Measurements from ENCODE around the gene FUNDC2. TPM values are rescaled to one million over a fixed set of nuclear protein-coding genes. Genes with fewer than 3 reads are reported as not detected.

Gene FUNDC2
- total RNA-seq, 4 donors from 2014 or later, result 73.8 to 98.2 (median 95.9) TPM

DNA sequence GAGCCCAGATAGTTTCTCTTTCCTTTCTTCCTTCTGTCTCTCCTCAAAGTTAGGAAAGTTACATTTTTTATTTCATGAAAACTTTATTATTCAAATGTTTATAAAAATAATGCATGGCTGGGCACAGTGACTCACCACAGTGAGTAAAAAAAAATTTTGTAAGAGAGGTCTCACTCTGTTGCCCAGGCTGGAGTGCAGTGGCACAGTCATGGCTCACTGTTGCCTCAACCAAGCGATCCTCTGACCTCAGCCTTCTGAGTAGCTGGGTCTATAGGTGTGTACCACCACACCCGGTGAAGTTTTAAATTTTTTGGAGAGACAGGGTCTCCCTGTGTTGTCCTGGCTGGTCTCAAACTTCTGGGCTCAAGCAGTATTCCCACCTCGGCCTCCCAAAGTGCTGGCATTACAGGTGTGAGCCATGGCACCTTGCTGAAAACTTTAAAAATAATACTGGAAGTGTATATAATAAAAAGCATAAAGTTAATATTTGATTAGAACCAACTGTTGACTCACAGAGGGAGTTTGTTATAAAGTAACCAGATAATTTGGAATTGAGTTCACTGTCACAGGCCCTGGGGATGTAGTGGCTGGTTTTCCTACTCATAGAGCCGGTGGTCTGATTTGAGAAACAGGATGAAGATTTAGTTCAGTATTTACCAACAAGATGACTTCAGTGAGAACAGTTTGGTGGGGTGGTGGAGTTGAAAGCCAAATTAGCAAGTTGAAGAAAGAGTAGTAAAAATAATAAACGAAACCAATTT, 26.3 kb downstream of the FUNDC2 start:
- TF ChIP-seq, protein P1, sequence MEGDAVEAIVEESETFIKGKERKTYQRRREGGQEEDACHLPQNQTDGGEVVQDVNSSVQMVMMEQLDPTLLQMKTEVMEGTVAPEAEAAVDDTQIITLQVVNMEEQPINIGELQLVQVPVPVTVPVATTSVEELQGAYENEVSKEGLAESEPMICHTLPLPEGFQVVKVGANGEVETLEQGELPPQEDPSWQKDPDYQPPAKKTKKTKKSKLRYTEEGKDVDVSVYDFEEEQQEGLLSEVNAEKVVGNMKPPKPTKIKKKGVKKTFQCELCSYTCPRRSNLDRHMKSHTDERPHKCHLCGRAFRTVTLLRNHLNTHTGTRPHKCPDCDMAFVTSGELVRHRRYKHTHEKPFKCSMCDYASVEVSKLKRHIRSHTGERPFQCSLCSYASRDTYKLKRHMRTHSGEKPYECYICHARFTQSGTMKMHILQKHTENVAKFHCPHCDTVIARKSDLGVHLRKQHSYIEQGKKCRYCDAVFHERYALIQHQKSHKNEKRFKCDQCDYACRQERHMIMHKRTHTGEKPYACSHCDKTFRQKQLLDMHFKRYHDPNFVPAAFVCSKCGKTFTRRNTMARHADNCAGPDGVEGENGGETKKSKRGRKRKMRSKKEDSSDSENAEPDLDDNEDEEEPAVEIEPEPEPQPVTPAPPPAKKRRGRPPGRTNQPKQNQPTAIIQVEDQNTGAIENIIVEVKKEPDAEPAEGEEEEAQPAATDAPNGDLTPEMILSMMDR (IDR thresholded peaks at IDR 0.05), result no peak
- TF ChIP-seq POLR2A (IDR thresholded peaks at IDR 0.05; ENCODE audit: low read depth) (no peak), POLR2AphosphoS5 (IDR thresholded peaks at IDR 0.05) (no peak), EP300 (IDR thresholded peaks at IDR 0.05) (no peak)
- Histone ChIP-seq H3K4me1 (peaks cover 11 to 18% (median 15%) of the 10 kb centered on the region in 4 donors), H3K27ac (replicated peaks in 1 of 4) (no peak overlapping the region), H3K4me3 (no peak overlapping the region), H3K9me3 (no peaks in the 10 kb centered on the region), H3K36me3 (peaks cover 0 to 25% (median 8%) of the 10 kb centered on the region in 4 donors), H3K27me3 (no peaks in the 10 kb centered on the region)
- intact Hi-C loops (cut with DNase I), result loop anchor here (5.0 kb wide), 1 partner anchor 71 kb away; no protein-coding TSS in a partner anchor
- no peak for DNase-seq (ENCODE audit: extremely low spot score)
- WGBS, result 78% methylated on average over 5 of the region's 5 CpGs

DNA sequence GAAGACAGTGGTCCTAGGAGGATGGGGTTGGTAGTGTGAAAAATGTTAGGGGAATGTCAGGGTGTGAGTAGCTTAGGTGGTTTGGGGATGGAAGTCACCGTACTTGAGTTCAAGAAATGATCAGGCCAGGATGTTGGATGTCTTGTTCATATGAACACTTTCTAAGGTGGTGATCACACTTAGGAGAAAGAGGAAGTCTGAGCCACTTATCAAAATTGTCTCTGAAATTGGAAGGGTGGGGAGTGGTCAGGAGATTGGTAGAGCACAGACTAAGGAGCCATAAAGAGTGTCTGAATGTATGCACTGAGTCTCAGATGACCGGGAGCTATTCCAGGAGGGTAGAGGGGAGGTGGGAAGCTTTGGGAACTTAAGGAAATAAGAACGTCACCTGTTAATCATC, 27.0 kb downstream of the FUNDC2 start:
- H3K36me3 ChIP-seq, result peaks cover 0 to 25% (median 8%) of the 10 kb centered on the region in 4 donors
- H3K4me1 ChIP-seq, result peaks cover 11 to 18% (median 14%) of the 10 kb centered on the region in 4 donors
- no peak overlapping the region for H3K27ac ChIP-seq (replicated peaks in 1 of 4)
- intact Hi-C loops (cut with DNase I), result loop anchor here (5.0 kb wide), 1 partner anchor 71 kb away; no protein-coding TSS in a partner anchor
- H3K9me3 ChIP-seq, result no peaks in the 10 kb centered on the region
- TF ChIP-seq POLR2A (IDR thresholded peaks at IDR 0.05; ENCODE audit: low read depth) (no peak), POLR2AphosphoS5 (IDR thresholded peaks at IDR 0.05) (no peak)
- WGBS, result 71% methylated on average over 3 of the region's 3 CpGs
- H3K4me3 ChIP-seq, result no peak overlapping the region
- no peak for DNase-seq (ENCODE audit: extremely low spot score)
- H3K27me3 ChIP-seq, result no peaks in the 10 kb centered on the region

DNA sequence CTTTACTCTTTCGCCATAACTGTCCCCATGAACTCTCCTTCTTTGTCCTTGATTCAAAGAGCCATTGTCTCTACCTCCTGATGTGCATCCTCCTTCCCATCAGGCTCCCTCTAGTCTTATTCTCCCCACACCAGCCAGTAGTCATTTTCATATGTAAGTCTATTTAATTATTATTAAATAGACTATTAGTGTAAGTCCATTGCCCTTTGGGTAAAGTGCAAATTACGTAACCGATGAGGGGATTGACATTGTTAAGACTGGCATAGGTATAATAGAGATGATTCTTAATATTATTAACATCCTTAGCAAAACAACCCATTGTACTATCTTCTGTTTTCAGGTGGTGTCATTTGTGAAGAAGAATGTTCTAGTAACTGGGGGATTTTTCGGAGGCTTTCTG, 27.6 kb downstream of the FUNDC2 start:
- TF ChIP-seq, protein P1 (IDR thresholded peaks at IDR 0.05), result no peak
- TF ChIP-seq POLR2AphosphoS5 (IDR thresholded peaks at IDR 0.05), result no peak
- TF ChIP-seq EP300 (IDR thresholded peaks at IDR 0.05), result no peak
- no peak for TF ChIP-seq POLR2A (IDR thresholded peaks at IDR 0.05; ENCODE audit: low read depth)
- Histone ChIP-seq H3K9me3 (no peaks in the 10 kb centered on the region), H3K4me3 (no peak overlapping the region), H3K4me1 (peaks cover 8 to 15% (median 12%) of the 10 kb centered on the region in 4 donors), H3K36me3 (peaks cover 0 to 25% (median 8%) of the 10 kb centered on the region in 4 donors), H3K27me3 (no peaks in the 10 kb centered on the region), H3K27ac (replicated peaks in 1 of 4) (no peak overlapping the region)
- DNase-seq (ENCODE audit: extremely low spot score), result no peak
- intact Hi-C loops (cut with DNase I), result loop anchor here (5.0 kb wide), 1 partner anchor 72 kb away; no protein-coding TSS in a partner anchor
- WGBS, result 85% methylated on average over 4 of the region's 4 CpGs

DNA sequence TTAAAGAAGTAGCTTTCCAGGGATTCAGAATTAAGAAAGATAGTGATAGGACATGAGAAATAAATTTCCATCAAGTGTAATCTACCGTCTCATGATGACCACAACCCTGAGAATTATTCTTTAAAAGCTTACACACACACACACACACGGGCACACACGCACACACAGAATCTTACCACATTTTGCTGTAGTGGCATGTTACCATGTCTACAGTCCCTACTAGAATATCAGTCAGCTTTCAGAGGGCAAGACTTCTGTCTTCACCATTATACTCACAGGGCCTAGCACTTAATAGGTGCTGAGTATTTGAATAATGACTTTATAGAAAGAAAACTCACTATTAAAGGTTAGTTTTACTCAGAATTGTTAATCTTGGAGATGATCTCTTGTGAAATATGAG, 28.9 kb downstream of the FUNDC2 start:
- H3K36me3 ChIP-seq, result peaks cover 0 to 32% (median 10%) of the 10 kb centered on the region in 4 donors
- intact Hi-C loops (cut with DNase I), result no loop called here

DNA sequence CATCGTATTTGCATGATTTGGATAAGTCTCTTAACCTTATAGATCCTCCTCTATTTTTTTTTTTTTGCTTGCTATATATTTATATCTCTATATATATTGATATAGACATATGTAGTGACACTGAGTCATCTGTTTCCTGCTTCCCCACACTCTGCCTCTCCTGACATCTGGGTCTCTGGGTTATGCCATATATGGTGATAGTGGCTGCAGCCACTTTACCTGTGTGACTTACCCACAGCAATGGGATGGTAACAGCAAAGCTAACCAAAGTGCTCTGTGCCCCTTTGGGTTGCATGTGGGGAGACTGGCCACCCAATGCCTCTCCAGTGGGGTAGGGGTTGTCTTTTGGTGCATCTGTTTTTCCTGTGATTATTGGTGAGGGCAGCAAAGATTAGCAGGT, 29.8 kb downstream of the FUNDC2 start:
- no peak for DNase-seq (ENCODE audit: extremely low spot score)
- H3K4me3 ChIP-seq, result no peak overlapping the region
- H3K27ac ChIP-seq (replicated peaks in 1 of 4), result peak overlapping the region; percentile 59 to 72 (median 68)
- H3K4me1 ChIP-seq, result peaks cover 7 to 15% (median 12%) of the 10 kb centered on the region in 4 donors
- intact Hi-C loops (cut with DNase I), result no loop called here
- TF ChIP-seq, protein P1 (IDR thresholded peaks at IDR 0.05), result no peak
- TF ChIP-seq POLR2AphosphoS5 (IDR thresholded peaks at IDR 0.05) (no peak), EP300 (IDR thresholded peaks at IDR 0.05) (no peak), POLR2A (IDR thresholded peaks at IDR 0.05; ENCODE audit: low read depth) (no peak)
- 63% methylated on average over 1 of the region's 1 CpG for WGBS
- H3K9me3 ChIP-seq, result no peaks in the 10 kb centered on the region
- no peaks in the 10 kb centered on the region for H3K27me3 ChIP-seq
- H3K36me3 ChIP-seq, result peaks cover 0 to 37% (median 11%) of the 10 kb centered on the region in 4 donors

More for the DNA sequence above, 28.9 kb downstream of the FUNDC2 start:
- 76% methylated on average over 3 of the region's 3 CpGs for WGBS
- H3K27me3 ChIP-seq, result no peaks in the 10 kb centered on the region
- H3K4me1 ChIP-seq, result peaks cover 7 to 15% (median 12%) of the 10 kb centered on the region in 4 donors
- H3K9me3 ChIP-seq, result no peaks in the 10 kb centered on the region
- H3K27ac ChIP-seq (replicated peaks in 1 of 4), result no peak overlapping the region
- no peak for DNase-seq (ENCODE audit: extremely low spot score)
- no peak overlapping the region for H3K4me3 ChIP-seq
- TF ChIP-seq EP300 (IDR thresholded peaks at IDR 0.05) (no peak), POLR2A (IDR thresholded peaks at IDR 0.05; ENCODE audit: low read depth) (no peak), POLR2AphosphoS5 (IDR thresholded peaks at IDR 0.05) (no peak)
- TF ChIP-seq, protein P1 (IDR thresholded peaks at IDR 0.05), result no peak
